ENCODE measurements around the gene CNR1.

- no peak for TF ChIP-seq POLR2A (IDR thresholded peaks at IDR 0.05)
- TF ChIP-seq CTCF (IDR thresholded peaks at IDR 0.05) = no peak
Measured at GRCh38 chr6:88168362-88168761, 2.2 kb upstream of the CNR1 start.
